Epithelial cell of prostate (primary cell): ENCODE results near the gene EPHA4.

ENCODE experiments used
- DNase-seq: peaks from one replicate; pipeline ENCODE4 v3.0.0-alpha.2; 2011; ENCODE audit warnings: low read depth, low spot score
- H3K27ac ChIP-seq: fragments of 450-650 bp; 2 replicates; pipeline ENCODE4 v1.5.1; 2017; ENCODE audit warnings: mild to moderate bottlenecking

Gene EPHA4

DNA sequence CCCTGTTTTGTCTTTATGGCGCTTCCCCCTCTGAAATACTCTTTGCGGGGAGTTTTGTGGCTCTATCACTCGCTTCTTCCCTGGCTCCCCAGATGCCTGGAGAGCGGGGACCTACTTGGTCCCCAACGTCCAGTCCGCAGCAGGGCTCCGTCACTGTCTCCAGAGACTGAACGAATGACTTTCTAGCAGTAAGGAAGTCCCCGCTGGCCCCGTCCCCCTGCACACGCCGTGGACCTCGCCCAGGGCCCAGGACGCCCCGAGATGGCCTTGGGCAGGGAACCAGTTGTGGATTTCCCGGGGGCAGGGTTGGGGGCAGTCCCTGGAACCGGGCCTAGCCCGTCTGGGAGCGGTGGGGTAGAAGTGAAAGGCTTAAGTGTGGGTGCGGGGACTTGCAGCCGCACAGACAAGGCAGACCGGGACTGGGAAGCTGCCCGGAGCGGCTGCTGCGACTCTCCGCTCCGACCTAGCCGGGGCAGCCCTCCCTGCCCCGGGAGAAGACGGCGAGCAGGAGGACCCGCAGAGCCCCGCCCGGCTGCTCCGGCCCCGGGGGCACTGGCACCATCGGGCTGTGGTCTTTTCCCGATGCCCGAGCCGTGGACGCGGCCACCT, 821 bp upstream of the EPHA4 start:
- DNase-seq = no peak
- peak overlapping the region; percentile 30 for H3K27ac ChIP-seq

DNA sequence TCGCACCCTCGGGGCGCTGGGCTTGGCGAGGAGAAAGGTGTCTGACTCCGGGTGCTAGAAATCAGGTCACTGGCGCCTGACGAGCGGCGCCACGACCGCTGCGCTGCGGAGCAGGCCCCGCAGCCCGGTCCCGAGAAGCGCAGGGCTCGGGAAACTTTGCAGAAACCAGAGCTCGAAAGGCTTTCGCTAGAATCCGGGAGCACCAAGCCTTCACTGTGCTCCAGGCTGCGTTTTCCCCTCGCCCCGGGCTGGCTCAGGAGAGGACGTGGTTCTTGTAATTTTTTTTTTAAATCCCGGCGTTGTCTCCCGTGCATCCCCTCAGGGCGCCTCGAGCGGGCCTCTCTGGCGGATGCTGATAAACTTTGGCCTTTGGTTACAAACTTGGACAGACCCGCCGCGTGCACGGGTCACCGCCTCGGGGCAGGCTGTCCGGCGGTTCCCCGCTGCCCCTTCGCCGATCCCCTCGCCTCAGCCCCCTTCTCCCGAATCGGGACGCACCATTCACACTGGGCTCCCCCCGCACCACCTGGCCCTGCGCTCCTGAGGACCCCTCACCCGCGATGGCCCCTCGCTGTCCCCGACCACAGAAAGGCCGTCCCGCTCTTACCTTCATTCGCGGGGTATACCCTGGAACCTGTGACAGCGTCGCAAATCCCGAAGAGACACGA, 419 bp downstream of the EPHA4 start:
- no peak for DNase-seq
- H3K27ac ChIP-seq = no peak overlapping the region

DNA sequence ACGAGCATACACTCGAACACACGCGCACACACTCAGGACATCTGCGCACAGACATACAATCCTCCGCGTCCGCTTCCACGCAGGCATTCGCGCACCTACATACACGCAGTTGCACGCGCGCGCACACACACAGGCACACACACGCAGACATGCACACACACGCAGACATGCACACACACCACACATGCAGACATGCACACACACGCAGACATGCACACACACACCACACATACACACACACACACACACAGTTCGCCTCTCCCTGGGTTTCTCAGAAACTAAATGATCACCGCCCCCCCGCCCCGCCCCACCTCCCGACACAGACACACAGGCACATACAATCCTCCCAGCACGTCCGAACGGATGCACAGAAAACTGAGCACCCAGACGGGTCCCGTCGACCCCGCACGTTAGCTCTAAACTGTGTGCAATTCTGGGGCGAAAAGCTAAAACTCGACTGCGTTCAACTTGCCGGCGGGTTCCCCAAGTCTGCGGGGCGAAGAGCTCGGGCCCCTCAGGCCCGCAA, 1.0 kb downstream of the EPHA4 start:
- DNase-seq = no peak
- no peak overlapping the region for H3K27ac ChIP-seq

DNA sequence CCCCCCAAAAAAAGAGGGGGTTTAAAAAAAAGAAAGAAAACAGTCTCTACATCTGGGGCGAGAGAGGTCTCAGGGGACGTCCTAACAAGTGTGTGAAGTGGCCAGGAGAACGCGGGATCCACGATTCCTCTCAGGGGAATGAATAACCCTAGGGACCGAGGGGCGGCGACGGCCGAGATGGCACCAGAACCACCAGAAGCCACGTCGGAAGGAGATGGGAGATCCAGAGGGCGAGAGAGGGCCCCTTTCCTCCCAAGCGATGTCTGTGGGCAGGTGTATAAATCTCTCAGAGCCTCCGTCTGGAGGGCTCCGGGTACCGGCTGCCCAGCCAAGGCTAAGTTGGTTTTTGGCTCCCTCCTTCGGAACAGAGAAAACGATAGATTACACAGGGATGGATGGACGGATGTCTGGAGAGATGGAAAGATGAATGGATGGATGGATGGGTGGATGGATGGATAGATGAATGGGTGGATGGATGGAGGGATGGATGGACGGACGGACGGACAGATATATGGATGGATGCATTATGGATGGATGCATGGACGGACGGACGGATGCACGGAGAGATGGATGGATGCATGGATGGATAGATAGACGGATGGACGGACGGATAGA, 1.7 kb downstream of the EPHA4 start:
- no peak for DNase-seq
- no peak overlapping the region for H3K27ac ChIP-seq

DNA sequence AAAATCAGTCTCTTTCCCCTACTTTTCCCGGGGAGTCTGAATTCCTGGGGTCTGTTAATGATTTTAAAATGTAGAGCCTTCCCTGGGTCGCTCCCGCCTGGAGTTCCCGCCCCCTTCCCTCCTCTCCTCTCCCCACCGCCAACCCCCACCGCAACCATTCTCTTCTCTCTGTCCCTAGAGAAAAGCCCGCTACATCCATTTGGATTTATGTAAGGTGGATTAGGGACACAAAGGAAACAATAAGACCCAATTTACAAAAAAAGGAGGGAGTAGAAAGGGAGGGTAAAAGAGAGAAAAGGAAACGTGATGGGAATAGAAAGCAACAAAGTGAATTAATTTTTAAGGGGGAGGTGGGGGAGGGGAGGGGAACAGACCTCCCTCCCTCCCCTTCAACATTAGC, 2.2 kb downstream of the EPHA4 start:
- no peak overlapping the region for H3K27ac ChIP-seq

DNA sequence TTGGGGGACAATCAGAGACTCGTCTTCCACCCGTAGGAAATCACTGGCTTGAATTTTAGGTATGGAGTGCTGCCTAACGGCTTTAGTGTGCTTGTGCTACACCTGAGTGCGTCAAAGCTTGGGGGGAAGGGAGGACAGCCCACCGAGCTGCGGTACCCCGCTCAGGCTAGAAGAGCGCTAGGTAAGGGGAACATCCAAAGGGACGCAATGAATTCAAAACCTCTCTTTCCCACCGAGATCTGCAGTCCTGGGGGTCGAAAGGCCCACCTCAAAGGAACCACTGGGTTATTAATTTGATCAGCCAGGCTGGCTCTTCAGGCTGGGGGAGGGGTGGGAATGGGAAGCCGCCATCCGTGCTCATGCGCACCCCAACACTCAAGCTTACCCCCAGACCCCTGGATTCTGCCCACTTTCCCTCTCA, 2.7 kb downstream of the EPHA4 start:
- DNase-seq = no peak
- no peak overlapping the region for H3K27ac ChIP-seq

More for the DNA sequence above, 2.2 kb downstream of the EPHA4 start:
- no peak for DNase-seq

DNA sequence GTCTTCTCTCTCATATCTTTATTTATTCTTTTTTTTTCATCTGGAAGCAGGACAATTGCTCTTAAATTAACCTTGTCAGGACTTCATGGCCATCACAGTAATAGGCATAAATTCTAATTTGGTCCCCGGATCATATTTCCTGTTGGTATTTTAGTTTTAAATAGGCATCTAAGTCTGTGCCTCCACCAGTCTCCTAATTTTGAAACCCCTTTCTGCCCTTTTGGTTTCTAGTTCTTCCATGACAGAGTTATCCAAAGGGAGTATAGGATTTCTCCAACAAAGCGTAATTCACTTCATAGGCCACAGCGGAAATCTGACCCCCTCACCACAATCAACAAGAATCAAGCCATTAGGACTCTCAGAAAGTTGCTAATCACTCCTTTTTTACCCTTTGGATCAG, 3.8 kb downstream of the EPHA4 start:
- DNase-seq = no peak
- H3K27ac ChIP-seq = no peak overlapping the region

DNA sequence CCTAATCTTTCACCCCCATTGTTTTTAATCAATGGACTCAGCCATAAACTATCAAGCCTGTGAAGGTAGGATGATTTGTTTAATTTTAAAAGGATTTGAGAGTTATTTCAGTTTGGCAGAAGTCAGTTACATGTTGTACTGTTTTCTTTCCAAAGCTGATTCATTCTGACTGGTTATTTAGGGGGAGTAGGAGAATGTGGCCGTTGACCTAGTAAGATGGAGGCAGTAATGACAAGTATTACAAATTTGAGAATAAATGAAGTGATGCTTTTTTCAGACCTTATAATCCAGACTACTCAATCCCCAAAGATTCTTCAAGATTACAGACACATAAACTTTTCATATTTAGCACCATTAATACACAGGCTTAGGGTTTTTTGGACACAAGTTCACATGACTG, 4.3 kb downstream of the EPHA4 start:
- H3K27ac ChIP-seq = no peak overlapping the region
- DNase-seq = no peak

DNA sequence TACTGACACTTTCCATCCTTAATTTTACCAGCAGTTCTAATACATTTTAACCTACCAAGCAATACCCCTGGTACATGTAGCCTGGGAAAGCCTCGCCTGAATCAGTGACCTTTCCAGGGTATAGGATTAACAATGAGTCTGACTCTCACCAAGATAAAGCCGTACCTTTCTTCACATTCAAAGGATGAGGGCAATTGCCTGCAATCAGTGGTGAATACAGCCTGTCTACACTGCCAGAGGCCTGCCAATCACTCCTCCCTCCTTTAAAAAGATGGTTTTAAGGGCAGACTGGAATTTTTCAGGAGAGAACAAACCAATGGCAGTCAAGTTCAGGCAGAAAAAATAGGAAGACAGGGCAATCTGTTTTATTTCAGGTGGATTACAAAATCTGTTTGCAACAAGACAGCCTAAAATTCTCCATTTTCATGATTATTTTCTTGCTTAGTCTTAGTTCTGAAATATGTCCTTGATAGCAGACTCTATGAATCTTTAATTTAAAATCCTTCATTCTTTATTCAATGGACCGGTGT, 4.8 kb downstream of the EPHA4 start:
- no peak overlapping the region for H3K27ac ChIP-seq
- DNase-seq = no peak

DNA sequence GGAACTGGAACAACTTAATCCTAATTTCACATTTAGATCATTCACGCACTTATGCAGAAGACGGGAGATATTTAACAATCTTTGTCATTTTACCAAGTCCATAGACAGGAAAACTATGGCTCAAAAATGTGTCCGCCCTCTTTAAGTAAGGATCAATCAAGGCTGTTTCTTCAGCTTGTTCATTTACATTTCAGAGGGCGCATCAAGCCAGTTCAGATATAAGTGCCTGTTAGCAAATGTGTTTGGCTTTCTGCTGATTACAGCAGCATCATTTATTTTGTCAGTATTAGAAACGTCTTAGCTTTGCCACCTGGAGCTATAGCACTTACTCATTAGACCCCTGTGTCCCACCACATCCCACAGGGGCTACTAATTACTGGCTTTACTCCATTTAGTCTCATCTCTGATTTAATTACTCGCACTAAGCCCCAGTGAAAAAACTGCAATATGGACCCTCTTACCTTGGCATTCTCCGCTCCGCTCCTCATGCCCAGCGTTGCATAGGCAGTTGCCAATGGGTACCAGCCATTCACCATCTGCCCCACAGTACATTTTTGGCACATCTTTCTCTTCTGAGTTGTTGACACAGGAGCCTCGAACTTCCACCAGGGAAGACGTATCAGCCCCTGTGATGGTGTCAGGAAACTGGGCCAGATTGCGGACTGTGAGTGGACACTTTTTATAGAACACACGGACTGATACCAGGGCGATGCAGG, 8.7 kb downstream of the EPHA4 start:
- DNase-seq = no peak
- H3K27ac ChIP-seq = no peak overlapping the region

DNA sequence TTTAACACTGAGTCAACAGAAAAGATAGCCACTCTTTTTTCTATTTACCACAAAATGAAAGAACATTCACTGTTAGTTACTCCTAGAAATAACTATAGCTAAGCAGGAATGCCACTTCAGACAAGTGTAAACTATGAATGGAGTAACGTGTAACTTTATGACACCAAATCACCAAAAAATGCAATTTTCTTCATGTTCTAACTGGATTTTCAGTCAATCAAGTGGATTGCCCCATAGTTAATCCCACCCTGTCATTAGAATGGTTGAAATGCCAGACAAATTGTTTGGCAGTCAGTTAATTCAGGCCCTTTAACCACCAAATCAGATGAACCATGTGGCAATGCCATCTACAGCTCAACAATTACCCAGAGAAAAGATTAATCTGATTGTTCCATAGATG, 9.9 kb downstream of the EPHA4 start:
- DNase-seq = no peak
- no peak overlapping the region for H3K27ac ChIP-seq

DNA sequence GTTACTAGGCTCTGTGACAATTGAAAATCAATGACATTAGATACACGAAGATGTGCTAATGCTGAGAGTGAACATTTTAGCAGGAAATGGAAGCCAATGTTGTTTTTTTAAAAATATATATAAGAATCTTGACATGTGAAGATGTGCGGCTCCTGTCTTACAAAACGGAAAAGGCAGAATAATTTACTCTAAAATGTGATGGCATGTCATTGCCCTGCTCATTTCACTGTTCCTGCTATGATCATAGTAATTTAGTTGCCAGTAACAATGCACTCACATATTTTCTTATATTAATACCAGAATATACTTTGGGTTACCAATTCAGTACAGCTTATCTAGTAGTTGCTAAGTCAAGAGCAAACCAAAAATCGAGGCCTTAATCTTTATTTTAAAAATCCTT, 10.3 kb downstream of the EPHA4 start:
- DNase-seq = no peak
- H3K27ac ChIP-seq = no peak overlapping the region

DNA sequence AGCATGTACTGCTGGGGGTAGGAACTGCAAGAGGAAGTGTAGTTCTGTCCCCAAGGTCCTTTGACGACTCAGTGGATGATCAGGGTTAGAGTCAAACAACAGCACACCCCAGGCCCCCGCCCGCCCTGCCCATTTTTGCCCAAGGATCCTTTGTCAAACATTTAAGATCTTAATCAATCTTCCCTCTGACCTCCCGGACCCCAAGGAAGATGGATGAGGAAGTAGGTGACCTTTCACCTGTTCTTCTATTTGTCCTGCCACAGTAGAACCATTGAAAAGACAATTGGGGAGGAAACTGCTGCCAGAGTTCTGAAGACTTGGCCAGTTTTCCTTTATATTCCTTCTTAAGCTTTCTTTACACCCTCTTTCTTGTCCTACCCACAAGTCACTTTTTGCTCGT, 12.1 kb downstream of the EPHA4 start:
- DNase-seq = no peak

DNA sequence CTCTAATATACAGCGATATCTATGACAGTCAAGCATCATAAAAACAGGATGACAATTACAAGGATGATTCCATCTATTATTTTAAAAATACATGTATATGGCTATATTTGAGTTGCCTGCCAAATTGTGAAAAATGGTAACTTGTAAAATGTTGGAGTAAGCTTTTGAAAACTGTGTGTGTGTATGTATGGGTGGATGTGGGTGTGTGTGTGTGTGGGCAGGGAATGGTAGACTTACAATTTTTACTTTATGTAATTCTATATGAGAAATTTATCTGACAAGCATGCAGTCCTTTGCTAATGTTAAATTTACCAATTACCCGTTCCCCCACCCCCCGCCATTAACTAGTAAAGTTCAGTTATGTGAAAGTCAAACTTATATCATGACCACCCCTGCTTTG, 14.0 kb downstream of the EPHA4 start:
- DNase-seq = no peak
- no peak overlapping the region for H3K27ac ChIP-seq

More for the DNA sequence above, 12.1 kb downstream of the EPHA4 start:
- H3K27ac ChIP-seq = no peak overlapping the region

DNA sequence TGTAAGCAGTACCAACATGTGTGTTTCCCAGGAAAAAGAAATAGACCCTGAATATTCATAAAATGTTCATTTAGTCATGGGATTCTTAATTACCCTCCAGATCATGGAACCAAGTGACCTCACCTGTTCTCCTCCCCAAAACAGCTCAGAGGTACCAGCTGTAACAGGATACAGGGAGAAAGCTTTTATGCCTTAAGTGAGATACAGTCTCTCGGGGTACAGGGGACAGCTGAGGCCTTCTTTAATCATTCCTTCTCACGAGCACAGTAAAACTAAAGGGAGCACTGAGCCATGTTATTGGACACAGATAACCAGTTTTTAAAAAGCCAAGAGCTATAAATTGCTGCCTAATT, 16.6 kb downstream of the EPHA4 start:
- H3K27ac ChIP-seq = no peak overlapping the region
- DNase-seq = no peak

DNA sequence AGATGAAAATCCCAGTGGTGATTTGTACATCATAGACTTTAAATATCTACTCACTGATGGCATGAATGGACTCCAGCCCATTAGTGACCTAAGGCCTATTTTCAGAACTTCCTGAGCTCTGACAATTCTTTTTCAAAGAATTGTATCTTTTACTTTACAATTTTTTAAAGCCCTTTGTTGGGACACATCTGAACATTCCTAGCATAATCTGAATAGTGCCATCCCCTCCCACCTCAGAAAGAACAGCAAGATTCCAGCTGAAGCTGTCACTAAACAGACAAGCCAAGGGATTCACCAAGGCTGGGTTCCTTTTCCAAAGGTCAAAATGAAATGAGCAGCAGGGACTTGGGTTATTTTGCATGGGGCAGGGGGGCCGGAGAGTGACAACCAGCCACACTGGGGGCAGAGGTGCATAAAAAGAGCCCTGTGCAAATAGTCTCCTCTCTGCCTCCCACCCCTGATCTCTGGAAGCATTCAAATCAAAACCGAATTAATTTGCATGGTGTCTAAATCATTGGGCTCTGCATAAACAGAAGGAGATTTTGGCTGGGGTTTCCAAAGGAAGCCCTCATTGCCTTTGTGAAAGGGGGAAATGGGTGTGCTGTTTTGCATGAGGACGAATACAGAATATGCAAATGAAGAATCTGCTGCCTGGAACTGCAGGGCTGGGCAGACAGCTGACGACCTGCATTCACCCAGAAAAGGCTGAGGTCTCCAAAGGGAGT, 17.2 kb downstream of the EPHA4 start:
- H3K27ac ChIP-seq = no peak overlapping the region
- DNase-seq = no peak

DNA sequence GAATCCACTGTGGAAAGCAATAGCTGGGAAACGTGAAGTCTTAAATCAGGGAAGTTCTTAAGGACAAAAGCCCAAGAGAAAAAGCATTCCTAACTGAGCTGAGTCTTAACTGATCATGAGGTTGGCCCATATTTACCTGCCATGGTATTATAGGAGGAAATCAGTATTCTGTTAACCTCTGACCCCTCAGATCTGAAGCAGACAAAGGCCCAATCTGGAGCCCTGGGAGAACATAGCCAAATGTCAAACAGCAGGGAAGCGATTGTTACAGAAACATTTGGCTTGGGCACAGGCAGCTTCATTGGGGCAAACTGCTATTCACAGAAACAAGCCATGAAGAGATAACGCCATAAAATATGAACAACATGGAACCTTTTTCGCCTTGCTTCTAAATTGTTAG, 18.8 kb downstream of the EPHA4 start:
- H3K27ac ChIP-seq = no peak overlapping the region
- no peak for DNase-seq

DNA sequence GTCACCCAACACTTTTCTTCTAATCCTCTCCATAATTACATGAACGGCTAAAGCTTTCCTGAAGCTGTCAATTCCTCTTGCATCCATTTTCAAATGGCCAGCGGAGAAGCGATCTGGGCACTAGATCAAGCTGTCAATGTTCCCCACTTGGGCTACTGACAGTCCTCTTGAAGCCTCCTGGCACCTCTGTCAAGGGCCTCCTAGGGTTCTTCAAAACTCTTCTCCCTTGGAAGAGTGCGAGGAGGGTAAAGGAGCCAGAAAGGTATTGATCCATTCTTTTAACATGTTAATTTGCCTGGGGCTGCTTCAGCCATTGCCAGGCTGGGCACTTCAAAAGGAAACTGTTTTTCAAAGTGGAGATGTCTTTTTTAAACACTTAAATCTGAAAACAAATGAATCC, 19.8 kb downstream of the EPHA4 start:
- no peak for DNase-seq

DNA sequence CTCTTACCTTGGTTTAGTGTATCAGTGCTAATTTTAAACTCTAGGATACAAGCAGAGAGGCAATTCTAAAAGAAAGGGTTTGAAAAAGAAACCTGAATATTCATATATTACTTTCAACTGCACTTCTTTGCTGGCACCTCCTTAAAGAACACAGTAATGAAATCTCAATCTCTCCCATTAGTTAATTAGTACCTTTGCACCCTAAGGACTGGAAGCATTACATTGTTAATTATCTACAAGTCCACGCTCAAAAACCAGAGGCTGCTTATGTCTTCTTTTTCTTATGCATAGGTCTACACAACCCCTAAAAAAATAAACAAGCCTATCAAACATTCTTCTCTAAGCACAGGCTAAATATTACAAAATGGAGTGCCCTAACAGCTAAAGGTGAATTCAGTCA, 20.2 kb downstream of the EPHA4 start:
- DNase-seq = no peak
- no peak overlapping the region for H3K27ac ChIP-seq

More for the DNA sequence above, 19.8 kb downstream of the EPHA4 start:
- H3K27ac ChIP-seq = no peak overlapping the region

DNA sequence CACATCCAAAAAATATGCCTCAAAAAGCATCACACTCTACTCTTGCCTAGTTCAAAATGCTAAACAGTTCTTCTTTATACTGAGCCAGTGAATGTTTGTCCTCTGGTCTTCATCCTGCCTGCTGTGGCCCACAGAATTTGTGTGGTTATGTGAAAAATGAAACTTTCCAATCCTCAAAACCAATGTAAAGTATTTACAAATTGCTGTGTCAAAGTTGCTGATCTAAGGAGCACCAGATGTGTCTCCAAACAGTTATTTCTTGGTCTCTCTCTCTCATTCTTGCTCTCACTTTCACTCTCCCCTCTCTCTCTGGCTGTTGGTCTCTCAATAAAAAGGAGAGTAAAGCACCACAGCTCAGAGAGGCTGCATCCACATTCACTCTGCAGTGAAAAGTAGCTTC, 23.0 kb downstream of the EPHA4 start:
- DNase-seq = no peak
- no peak overlapping the region for H3K27ac ChIP-seq
